GM10847 (cell line): ENCODE results near the gene TXK.

Experiments
- POLR2A ChIP-seq: IDR thresholded peaks from 2 replicates; pipeline ENCODE4 v1.6.1; 2011; ENCODE audit not compliant: insufficient read length; ENCODE audit errors: extremely low read depth

Gene TXK

DNA sequence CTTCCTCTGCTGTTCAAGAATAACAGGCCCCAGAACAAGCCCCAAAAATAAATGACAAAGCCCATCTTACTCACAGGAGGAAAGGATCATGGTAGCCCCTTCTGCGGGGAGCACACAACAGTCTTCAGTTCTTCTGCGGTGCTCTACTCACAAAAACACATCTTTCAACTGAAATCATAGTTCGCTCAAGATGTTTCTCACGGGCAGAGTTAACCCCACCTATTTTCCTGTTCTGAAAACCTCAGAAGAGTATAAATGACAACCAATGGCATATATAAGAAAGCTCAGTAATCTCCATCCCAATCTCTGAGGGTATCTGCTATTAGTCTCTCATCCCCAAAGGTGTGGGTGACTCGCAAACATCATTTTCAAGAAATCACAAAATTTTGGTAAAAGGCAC, at the start of gene TXK:
Gene TXK, minus strand, starts transcription at position 170 of the 400 bp plus-strand sequence. Its CDS starts 80 bp downstream, at position 90.
- no peak for TF ChIP-seq POLR2A

DNA sequence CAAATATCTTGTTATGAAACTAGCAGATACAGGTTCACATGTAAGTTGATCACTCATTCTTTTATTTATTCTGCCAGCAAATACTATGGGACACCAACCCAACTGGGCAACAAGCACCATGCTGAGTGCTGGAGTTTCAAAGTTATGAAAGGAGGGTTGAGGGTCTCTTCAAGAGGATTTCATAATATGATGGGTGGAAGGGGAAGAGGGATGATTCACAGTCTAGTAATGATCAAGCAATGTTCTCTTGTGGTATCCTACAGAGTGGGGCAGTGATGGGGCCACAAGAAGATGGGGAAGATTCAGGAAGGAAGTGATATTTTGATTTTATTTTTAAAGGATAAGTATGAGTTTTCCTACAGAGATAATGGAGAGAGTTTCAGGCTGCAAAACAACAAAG, 46.2 kb upstream of the TXK start:
- TF ChIP-seq POLR2A, result no peak

DNA sequence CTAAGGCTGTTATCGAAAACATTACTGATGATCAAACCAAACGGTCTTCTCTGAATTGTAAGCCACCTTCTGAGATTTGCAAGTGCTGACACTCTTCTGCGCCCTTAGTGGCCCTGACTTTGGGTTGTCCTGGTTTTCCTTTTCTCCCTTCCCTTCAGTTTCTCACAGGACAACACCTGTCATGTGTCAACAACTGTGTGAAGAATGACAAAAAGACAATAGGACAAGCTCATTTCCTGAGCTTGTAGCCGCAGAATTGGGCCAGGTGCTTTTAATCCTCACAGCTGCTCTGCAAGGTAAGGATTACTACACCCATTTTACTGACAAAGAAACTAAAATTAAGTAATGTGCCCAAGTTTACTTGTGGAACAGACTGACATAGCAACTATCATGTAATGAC, 44.9 kb upstream of the TXK start:
- no peak for TF ChIP-seq POLR2A

DNA sequence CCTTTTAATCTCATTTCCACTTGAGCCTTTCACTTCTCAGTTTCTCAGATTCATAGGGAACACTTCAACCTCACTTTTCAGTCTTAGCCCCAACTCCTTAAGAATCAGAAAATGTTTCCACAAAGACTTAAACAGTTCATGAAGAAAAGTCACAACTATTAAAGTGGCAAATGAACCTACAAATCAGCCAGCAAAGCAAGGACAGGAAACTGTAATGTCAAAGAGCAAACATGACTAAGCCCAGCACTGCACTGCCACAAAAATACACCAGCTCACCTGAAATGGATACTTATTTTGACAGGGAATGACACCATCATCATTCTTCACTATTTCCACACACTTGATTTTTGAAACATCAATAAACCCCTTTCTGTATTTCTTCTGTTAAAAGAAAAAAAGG, 41.8 kb upstream of the TXK start:
- no peak for TF ChIP-seq POLR2A

DNA sequence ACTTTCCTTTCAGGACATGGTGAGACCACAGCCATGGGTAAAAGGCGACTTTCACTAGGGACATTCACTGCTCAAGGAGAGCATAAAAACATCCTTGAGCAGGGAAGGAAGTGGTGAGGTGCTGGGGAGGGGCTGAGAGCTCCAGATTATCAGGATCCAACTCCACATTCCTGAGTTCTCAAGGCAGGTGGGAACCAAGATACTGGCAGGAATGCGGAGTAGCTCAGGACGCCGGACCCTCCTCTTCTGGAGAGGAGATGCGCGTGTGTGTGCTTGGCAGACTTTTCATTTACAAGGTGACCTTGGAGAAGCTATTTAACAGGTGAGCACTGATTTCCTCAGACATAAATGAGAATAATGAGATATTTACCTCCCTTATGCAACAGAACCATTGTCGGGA, 41.3 kb upstream of the TXK start:
- TF ChIP-seq POLR2A, result no peak

DNA sequence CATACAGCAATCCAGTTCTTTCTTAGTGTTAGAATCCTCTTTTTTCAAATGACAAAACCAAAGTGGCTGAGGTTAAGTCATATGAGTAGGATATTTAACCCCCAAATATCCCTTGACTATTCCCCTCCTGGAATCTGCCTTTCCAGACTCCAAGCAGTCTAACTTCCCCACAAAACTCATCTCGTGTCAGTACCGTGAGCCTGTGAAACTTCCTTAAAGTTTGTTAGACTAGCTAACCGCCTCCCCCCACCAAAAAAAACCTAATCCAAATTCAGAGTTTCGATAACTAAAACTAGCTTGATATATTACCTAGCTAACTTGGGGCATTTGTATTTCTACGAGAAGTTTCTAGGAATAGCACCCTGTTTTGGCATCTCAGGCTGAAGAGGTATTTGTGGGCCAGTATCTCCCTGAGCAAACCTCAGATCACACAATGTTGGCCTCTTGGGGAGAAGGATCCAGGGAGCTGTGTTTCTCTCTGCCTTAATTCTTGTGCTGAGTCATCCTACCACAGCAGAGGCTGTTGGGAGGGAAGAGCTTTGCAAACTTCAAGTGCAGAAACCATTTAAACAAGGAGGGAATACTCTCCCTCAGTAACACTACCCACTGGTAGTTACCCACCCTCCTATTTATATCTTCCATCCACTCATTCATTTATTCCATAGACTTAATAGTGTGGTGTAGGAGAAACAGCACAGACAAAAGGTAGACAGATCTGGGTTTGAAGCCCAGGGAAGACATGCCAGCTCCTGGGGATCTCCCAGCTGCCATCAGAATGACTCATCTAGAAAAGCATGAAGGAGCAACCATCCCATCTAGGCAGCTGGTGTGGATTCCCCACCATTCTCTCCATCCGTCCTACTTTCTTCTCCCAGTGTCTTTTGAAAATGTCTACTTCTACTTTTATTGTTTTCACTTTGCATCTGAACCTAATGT, 39.3 kb upstream of the TXK start:
- no peak for TF ChIP-seq POLR2A

DNA sequence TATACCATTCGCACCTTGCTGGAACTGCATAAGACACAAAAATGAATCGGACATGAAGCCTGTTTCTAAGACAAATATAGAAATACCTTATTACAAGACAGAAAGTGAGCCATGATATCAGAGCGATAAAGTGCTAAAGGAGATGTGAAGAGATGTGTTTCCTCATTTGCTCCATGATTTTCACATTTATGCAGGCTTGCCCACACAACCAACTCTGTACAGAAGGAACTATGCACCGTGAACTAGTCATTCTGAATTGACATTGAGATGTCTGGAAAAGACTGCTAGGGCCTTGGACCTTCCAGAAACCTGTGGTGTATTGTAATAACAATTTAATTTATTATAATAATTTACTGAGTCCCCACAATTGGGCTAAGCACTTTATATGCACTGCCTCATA, 38.6 kb upstream of the TXK start:
- no peak for TF ChIP-seq POLR2A

DNA sequence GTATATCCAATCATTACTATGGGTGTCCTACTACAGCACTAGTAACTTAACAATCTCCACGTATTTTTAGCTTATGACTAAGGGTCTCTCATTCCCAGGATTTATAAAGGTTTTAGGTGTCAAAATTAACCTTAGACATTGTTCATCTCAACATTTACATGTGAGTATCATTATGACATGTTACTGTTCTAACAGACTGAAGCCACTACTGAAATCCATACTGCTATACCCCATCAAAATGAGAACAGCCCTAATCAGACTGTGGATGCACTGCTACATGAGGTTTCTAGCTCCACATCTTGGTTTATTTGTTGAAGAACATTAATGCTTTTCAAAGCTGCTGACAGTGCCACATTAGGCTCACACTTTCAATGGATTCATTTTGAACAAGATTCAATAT, 35.6 kb upstream of the TXK start:
- no peak for TF ChIP-seq POLR2A

DNA sequence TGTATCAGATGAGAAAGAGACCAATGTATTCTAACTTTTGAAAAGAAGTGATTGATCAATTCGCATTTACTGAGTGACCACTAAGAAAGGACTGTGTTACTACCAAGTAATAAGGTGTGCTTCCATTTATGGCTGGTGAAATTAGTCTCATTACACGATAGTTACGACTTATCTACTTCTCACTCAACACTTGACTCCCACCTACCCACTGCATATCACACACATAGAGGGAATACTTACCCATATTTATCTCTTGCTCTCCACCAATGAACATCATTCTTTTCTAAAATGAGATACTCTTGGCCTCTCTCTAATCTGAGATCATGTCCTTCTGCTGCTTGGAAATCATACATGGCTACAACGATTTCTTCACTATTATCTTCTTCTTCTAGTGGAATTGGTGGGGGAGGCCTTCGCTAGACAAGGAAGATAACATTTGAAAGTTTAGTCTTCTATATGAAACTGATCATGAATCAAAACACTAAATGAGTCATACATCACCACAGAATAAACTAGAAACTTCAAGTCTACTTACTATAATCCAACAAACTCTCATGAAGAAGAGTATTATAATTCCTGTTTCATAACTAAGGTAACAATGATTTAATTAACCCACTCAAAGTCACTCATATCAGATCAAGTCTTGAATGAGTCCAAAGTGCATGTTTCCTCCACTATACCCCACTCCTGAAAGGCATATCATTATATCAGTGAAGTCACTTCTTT, 33.7 kb upstream of the TXK start:
- no peak for TF ChIP-seq POLR2A

DNA sequence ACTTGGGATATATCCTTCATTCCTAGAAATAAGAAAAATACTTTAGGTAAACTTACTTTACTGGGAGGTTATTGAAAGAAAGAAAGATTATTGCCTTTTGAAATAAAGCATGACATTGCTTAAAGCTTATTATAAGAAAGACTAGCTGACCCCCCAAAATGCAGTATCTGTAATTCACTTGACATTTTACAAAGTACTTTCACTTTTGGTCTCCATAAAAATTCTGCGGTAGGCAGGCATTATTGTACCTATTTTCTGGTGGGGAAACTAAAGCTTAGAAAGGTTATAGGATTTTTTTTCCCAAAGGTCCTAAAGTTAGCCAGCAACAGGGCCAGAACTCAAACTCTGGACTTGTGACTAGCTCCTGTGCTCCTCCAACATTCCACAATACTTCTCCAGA, 29.7 kb upstream of the TXK start:
- TF ChIP-seq POLR2A, result no peak

DNA sequence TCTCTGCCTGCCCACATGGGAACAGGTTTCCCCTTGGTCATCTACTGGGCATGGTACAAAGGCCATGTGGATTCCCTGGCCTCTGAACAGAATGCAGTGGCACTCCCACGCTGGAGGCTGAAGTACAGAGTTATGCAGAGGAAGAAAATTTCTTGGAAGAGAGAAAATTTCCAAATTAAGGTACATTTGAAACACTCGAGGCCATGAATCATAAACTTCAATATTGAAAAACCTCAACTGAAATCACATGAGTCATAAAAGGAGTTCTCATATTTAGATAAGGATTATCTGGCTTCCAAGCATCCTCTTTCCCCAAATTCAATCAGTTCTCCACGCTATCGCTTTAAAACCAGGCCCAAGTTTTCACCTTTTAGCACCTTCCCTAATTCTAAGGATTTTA, 28.1 kb upstream of the TXK start:
- TF ChIP-seq POLR2A, result no peak

DNA sequence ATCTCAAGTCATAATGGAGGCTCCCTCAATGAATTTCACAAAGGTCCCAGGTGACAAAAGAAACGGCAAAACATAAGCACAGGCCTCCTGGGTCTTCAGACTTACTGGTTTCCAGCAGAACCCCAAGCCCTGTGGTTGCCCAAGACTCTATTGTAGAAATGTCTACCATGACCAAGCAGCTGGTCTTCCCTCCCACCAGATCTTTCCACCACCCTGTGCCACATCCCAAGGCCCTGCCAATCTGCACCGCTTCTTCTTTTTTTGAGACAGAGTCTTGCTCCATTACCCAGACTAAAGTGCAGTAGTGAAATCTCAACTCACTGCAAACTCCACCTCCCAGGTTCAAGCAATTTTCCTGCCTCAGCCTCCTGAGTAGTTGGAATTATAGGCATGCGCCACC, 23.2 kb upstream of the TXK start:
- no peak for TF ChIP-seq POLR2A

DNA sequence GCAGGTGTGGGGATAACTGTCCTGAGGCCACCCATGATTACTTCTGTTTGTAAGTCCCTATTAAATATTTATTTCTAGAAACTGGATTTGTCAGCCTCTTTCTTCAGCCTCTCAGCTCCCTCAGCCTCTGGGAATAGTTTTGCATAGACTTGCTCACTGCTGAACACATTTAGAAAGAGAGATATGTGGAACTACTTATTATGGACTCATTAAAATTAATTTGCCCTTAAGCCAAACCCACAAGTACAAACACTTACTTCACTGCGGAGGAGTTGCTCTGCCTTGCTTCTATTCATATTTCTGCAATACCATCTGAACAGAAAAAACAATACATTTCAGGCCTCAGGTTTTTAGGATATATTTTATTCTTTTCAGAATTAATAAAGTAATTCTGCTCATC, 22.4 kb upstream of the TXK start:
- TF ChIP-seq POLR2A, result no peak

DNA sequence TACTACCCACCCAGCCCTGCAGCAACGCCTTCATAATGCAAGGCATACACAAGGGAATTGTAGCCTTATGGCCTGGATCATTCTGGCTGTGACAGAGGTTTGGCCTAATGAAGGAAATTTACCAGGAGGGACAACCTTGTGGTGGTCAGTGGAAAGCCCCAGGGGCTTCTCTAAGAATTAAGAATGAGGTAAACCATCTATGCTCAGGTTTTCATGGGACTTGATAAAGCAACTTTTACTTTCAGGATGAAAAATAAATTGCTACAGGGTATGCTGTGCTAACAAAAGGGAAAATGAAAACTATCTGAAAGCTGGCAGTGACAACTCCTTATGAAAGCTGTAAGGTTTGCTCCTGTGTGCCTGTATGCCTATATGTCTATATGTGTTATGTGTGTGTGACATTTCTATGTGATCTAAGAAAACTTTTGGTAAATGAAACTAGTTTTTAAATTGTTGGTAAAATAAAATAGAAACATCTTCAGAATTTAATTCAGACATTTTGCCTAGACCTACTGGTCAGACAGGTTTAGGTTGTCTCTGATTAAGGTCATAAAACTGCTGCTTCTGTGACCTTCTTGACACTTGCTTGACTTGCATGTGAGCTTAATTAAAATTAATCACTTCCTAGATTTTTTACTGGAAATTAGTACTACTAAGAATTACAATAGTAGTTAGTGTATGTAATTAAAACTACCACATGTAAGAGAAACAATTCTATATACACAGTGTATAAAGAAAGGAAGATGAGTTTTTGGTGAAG, 19.9 kb upstream of the TXK start:
- no peak for TF ChIP-seq POLR2A

DNA sequence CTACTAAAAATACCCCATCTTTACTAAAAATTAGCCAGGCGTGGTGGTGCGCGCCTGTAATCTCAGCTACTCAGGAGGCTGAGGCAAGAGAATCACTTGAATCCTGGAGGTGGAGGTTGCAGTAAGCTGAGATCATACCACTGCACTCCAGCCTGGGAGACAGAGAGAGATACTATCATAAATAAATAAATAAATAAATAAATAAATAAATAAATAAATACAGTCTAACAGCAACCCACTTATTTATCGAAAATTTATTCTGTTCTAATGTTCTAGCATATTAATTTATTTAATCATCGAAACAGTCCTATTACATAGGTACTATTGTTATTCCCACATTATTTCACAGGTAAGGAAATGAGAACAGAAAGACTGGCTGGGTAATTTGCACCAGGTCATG, 18.2 kb upstream of the TXK start:
- TF ChIP-seq POLR2A, result no peak
